Measurements from ENCODE around the gene SFXN5. TPM values are rescaled to one million over a fixed set of nuclear protein-coding genes. Genes with fewer than 3 reads are reported as not detected.

SFXN5 gene
- total and polyA plus RNA-seq, 2 of the 8 experiments (the other 6 are each of a cell fraction or from before 2014, with no cell fraction given) = 29.3 to 33.1 TPM

DNA sequence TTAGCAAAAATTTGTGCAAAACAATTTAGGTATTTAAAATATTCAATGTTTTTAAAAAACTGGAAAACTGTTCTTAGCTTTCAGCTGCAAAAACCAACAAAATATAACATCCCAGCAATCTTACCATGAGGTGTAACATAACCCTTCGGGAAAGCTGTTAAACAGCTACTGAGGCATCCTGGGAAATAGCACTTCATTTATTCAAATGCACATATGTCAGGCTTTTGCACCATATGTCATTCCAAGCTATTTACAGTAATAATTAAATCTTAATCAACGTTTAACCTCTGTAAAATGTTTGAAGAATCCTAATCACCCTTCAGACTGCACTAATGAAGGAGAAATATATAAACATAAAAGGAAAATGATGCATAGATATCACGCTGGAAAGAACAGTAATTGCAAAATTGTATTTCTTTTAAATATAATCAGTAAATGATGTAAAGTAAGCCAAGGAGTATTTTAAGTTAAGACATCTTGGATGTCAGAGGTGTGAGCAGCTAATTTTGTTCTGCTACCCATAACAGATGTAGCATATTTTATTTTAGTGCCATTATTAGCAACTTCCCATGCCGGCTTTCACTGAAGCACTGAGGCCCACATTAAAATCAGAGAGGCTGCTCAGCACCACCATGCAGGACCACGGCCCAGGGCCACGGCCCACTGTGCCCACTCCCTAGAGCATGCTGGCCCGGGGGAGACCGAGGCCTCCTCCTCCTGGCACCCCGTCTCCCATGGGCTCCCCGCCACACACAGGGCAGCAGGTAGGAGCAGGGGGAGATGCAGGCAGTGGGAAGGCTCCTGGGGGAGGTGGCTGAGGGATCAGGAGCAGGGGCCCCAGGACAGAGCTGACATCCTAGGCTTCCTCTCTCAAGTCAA, 123.3 kb downstream of the SFXN5 start (continued):
- TF ChIP-seq JUND (IDR thresholded peaks at IDR 0.05; ENCODE audit: low read length) (no peak), POU5F1 (IDR thresholded peaks at IDR 0.05; ENCODE audit: low read depth, low read length) (no peak), ASH2L (IDR thresholded peaks at IDR 0.05; ENCODE audit: low read length) (no peak)
